Anterior cingulate cortex (tissue), 58 donors: ENCODE measurements around the gene PRRT4.

Source experiments
- DNase-seq, 58 donors: peaks; one replicate each; lab custom pipeline; 2025; lab: John Stamatoyannopoulos, UW

Gene PRRT4

DNA sequence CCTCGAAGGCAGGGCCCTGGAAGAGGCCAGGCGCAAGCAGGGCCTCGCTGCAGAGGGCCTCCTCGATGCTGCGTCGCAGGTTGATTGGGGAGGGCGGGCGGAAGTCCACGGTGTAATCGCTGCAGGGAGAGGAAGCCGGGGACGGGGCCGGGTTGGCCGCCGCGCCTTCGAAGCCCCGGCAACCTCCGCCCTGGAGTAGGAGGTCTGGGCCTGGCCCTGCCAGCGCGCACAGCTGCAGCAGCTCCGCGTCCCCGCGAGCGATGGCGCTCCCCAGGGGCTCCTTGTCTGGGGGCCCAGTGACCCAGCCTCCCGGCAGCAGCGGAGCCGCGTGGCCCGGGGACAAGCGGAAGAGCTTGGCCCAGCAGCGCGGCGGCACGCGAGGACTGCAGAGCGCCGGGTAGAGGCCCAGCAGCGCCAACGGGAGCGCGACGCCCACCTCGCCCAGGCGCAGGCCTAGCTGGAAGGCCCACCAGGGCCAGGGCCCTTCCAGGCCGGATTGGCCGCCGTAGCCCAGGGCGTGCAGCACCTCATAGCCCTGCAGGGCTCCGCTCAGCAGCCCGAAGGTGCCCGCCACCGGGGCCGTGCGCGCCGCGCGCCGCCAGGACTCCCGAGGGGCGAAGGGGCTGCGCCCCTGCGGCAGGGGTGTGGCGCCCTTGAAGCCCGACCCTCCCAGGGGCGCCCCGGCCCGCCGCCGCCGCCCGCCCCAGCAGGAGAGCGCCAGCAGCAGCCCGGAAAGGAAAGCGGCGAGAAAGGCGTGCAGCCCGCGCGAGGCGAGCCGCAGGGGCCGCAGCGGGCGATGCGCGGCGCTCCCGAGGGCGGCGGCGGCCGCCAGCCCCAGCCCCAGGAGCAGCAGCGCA, 10.0 kb downstream of the PRRT4 start:
- DNase-seq: no peak

DNA sequence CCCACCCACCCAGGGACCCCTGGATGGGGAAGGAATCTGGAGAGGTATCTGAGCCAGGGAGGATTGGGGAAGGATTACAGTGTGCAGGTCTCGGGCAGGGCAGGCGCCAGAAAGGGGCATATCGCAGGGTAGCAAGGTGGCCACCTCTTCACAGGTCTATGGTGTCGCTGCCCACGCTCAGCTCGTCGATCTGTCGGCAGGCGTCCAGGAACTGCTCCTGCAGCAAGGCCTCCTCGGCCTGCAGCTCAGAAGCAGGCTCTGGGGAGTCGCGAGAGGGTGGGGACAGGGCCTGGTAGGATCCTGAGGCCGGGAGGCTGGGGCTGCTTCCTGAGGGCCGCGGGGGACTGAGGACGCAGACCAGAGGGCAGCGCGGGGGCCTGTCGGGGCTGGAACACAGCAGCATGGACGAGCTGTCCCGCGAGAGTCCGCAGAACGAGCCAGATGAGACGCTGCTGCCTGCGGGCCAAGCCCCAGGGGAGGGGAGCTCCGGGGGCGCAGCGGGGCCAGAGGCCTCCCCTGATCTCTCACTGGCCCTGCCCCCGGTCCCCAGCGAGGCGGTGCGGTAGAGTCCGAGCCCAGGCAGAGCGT, 10.7 kb downstream of the PRRT4 start:
- no peak for DNase-seq

- no peak for DNase-seq
Observed at GRCh38 chr7:128349466-128349825, 12.0 kb downstream of the PRRT4 start.

DNA sequence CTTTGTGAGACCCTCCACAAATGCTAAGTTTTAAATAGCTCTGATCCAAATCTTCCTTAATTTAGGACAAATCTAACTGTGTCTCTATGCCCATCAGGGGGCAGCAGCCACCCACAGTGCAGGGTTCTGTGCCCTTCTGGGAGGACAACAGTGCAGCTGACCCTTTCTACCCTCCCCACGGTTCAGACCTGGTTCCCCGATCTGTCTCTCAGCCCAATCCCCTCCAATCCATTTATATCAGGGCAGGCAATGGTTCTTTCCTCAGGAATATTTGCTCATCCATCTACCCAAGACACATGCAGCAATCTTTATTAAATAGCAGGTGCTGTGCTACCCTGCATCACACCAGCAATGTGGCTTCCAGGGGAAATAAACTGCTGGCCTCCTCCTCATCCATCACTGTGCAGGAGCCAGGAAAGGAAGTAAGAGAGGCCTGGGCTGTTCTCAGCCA, 13.8 kb downstream of the PRRT4 start:
- DNase-seq: peak in 43 of 58 donors; percentile 12 to 74 (median 36)

- DNase-seq: no peak
Observed at GRCh38 chr7:128344431-128344774, 17.1 kb downstream of the PRRT4 start.

GRCh38 chr7:128343554-128344430, 17.7 kb downstream of the PRRT4 start, which contains the start of gene RBM28:
RBM28 (minus strand) TSS chr7:128343908; CDS start chr7:128343793, 115 bp downstream.
- DNase-seq: peak; percentile 37 to 93 (median 78)

DNA sequence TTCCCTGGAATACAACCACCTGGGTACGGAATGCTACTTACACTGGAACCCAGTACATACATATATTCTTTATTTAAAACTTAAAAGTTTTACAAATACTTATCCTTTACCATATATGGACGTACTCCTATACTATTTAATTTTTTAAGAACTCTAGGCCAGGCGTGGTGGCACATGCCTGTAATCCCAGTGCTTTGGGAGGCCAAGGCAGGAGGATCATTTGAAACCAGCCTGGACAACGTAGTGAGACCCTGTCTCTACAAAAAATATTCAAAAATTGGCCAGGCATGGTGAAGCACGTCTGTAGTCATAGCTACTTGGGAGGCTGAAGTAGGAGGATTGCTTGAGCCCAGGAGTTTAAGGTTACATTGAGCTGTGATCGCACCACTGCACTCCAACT, 19.8 kb downstream of the PRRT4 start:
- no peak for DNase-seq

- DNase-seq: no peak
Observed at GRCh38 chr7:128335730-128336129, 25.8 kb downstream of the PRRT4 start.

DNA sequence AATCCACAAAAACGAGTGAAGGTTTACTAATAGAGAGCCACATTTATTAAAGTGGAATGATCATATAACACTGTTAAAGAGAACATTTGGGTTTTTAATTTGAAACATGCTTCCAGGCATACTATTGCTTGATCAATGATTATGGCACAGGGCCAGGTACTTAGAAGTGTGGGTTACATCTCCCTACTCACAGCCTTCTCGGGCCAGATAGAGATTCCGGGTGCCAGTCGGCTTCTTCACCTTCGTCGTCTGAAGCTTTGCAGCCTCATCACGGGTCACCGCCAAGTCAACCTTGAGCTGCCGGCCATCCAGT, 37.2 kb downstream of the PRRT4 start:
- no peak for DNase-seq

DNA sequence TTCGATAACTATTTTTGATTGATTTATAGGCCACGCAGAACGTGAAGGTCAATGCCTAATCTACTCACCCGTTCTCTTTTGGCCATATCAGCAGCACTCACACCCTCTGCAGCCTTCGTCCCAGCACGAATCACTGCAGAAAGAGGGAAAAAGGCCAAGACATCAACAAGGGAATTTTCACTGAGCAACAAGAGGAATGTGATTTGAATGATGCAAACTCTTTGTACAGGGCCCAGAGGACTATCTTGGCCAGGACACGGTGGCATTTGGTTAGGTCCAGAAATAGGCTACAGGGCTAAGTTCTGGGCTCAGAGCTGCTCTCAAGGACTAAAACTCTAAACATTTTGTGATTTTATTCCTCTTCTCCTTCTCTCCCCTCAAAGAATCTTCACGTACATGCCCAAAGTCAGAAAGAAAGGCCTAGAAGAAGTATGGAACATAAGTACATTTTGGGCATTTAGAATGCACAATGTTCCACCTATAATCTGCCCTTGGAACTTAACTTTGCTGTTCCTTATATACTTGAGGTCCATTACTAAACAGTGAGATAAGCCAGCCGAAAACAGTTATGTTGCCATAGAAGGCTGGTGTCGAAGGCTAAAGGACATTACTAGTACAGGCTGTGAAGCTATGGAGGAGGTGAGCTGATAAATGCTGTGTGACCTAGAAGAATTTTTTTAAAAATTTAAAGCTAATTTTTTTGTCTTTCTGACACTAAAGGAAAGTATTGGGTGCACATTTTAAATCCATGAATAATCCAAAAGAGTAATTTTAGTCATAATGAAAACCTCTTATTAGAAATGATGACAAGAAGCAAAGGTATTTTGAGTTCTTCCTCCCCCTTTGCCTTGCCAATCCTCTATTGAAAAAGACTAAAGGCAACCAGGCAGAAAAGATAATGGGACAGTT, 37.8 kb downstream of the PRRT4 start:
- DNase-seq: no peak

DNA sequence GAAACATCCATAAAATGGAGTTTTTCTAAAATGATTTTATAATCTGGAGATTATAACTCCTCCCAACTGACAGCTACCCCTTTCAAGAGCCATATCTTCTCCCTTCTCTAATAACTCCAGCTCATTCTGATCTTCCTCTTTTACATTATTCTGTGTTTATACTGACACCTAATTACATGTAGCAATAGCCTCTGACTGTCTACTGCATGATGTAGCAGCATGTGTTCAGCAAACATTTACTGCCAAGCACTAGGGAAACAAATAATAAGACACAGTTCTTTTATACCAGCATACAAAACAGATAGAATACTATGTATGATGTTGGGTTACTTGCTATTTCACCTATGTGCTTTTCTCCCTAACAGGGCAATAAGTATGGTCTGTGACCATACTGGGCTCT, 38.5 kb downstream of the PRRT4 start:
- DNase-seq: no peak

GRCh38 chr7:128322040-128322643, 39.3 kb downstream of the PRRT4 start:
- DNase-seq: peak in 3 of 58 donors; percentile 5 to 41 (median 34)

DNA sequence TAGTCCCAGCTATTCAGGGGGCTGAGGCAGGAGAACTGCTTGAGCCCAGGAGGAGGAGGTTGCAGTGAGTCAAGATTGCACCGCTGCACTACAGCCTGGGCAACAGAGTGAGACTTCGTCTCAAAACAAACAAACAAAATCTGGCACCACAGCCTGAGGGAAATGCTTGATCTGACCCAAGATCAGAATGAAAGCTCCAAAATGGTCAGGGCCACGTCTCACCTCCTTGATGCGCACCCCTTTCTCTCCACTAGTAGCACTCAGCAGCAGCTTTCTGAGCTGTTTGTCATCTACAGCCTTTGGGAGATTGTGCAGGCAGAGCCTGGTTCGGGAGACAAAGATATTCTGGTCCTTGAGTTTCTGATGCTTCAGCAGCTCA, 40.5 kb downstream of the PRRT4 start:
- DNase-seq: peak in 1 of 58 donors; percentile 13

GRCh38 chr7:128318691-128319090, 42.8 kb downstream of the PRRT4 start:
- DNase-seq: no peak

DNA sequence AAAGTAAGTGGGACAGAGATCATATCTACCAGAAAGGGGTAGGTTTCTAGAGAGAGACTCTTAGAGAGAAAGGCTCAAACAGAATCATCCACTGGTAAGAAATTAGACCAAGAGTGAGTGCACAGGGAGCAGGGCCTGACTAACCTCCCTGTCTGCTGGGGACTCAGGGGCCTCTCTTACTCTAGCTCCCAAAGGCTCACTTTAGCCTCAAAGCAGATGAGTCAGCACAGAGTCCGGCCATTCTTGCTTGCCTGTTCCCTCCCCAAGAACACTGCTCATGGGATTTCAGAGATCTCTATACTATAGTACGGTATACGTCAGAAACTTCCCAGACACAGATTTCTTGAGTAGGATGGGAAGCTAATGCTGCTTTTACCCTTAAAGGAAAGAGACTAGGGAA, 50.5 kb downstream of the PRRT4 start:
- DNase-seq: no peak

DNA sequence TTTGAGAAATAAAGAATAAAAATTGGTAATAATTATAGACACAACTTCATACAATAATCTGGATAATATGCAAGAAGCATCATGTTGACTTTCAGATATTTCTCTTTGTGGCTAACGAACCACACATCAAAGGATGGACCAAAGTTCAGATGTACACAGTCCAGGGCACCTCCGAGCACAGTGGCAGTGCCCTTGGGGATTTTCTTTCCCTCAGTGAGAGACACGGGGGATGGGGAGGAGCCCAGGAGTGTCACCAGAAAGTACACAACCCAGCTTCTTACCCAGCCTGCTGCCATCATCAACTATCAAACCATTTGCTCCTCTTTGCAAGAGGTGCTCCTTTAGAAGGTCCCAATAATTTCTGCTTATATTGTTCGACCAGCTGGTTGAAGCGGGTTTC, 51.0 kb downstream of the PRRT4 start:
- DNase-seq: no peak

DNA sequence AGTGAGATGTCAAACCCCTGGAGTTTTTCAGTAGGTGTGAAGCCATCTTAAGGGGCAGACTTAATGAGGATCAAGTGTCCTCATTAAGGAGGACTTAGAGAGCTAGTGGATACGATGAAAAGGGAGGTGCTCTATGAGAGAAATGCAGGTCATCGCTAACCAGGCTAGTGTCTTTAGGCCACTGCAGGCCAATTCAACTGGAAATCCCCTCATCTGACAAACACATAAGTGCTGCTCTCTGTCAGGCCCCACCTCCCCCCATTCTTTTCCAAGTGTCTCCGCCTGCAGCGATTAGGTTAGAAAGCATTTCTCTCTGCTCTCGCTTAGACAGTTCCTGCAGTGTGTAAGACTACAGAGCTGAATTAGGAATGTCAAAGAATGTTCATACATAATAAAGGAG, 51.5 kb downstream of the PRRT4 start:
- no peak for DNase-seq

- DNase-seq: no peak
Observed at GRCh38 chr7:128309124-128309523, 52.4 kb downstream of the PRRT4 start.

DNA sequence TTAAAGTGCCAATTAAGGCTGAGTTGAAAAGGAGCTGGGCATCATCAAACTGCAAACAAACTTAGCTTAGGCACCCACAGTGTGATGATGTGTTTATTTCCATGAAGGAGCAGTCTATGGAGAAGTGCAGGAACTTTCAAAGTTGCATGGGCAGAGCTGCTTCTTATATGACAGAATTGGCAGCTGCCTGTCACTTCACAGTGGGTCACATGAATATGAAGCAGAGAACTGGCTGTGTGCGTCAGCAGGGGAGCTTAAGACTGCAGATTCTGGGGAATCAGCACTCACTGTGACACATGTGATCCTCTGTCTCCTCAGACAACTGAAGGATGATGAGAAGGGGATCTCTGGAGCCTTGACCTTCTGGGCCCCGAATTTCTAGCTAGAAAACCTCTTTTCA, 54.4 kb downstream of the PRRT4 start:
- no peak for DNase-seq

- DNase-seq: peak in 8 of 58 donors; percentile 16 to 68 (median 34)
Observed at GRCh38 chr7:128304212-128304611, 57.3 kb downstream of the PRRT4 start.
